A204.1 (cell line): Measurements from ENCODE around the gene PTPRN2.
"Not testable (repeated sequence)": the region's sequence is repeated elsewhere in the genome, so short reads cannot be mapped to it uniquely, and the experiment has no call there.

Source experiments
- FAIRE-seq: peaks from 2 replicates; lab custom pipeline; 2012; peaks lifted over from hg19 to GRCh38; lab: Jason Lieb, UNC

The PTPRN2 gene

DNA sequence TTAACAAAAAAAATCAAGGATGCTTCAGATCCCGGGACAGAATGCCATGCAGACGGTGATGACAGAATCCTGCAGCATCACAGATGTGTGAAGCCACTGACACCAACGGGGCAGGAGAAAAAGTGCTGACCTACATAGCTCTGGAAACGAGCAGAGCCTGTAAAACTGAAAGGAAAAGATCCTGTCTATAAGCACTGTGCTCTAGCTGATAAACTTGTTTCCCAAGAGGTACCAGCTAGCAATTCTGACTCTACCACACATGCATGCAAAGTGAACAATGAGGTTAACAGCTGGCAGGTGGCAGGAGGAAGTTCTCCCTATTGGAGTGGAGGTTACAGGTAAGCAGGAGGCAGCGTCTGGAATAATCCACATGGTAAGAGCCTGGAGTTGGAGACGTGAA is 75.6 kb downstream of the PTPRN2 start:
- no peak for FAIRE-seq

DNA sequence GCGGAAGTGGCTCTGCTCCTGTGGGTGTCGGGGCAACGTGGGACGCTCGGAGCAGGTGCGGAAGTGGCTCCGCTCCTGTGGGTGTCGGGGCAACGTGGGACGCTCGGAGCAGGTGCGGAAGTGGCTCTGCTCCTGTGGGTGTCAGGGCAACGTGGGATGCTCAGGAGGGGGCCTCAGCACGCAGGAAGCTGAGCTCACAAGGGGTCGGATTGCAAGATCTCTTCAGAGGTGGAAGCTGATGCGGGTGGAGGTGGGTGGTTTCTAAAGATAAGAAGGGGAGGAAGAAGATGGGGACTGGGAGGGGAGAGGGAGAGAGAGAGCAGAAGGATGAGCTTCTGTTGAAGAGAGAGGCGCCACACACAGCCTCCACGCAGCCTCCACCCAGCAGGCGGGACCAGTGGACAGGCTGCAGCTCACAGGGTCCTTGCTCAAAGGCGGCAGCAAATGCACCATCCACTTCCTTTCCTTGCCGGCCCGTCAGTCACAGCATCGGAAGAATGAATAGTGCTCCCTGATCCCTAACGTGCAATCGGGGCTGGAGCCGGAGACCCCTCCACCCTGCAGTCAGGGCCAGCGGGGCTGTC is 78.7 kb downstream of the PTPRN2 start:
- FAIRE-seq: no peak

DNA sequence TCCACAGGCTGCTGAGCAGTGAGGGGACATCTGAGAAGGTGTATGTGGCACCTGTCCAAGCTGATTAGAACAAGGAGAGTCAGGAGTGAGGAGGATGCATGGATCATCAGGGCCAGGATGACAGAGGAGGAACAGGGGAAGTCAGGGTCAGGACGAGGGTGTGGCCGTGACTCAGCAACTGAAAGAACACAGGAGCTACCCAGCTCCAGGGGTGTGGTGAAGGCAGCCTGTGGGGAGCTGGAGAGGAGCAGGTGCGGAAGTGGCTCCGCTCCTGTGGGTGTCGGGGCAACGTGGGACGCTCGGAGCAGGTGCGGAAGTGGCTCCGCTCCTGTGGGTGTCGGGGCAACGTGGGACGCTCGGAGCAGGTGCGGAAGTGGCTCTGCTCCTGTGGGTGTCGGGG is 79.3 kb downstream of the PTPRN2 start:
- FAIRE-seq: not testable (repeated sequence)

DNA sequence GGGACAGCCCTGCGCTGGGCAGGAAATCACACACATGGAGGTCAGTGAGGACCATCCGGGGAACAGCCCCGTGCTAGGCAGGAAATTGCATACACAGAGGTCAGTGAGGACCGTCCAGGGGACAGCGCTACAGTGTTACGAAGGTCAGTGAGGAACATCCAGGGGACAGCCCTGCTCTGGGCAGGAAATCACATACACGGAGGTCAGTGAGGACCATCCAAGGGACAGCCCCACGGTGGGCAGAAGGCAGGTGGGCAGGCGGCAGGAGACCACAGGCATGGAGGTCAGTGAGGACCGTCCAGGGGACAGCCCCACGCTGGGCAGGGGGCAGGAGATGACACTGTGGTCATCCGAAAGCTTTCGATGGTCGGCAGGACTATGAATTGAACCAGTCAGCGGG is 79.7 kb downstream of the PTPRN2 start:
- no peak for FAIRE-seq

DNA sequence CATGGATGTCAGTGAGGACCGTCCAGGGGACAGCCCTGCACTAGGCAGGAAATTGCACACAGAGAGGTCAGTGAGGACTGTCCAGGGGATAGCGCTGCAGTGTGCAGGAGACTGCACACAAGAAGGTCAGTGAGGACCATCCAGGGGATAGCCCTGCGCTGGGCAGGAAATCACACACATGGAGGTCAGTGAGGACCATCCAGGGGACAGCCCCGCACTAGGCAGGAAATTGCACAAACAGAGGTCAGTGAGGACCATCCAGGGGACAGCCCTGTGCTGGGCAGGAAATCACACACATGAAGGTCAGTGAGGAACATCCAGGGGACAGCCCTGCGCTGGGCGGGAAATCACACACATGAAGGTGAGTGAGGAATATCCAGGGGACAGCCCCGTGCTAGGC is 80.4 kb downstream of the PTPRN2 start:
- not testable (repeated sequence) for FAIRE-seq

DNA sequence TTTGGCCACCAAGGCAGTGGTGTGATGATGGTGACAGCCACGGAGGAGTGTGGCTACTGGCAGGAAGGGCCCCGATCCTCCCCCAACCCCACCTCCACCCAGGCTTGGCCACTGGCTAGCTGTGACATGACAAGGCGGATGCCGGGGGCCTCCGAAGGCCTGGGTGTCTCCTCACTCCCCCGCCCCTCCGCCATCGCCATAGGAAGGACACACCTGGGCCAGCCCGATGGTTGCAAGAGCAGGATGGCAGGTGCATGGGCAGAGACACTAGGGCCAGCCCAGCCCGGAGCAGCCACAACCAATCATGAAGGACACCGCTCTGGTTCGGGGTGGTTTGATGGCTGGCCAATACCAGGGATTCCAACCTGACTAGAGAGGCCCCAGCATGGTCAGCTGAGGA is 81.0 kb downstream of the PTPRN2 start:
- FAIRE-seq: no peak

DNA sequence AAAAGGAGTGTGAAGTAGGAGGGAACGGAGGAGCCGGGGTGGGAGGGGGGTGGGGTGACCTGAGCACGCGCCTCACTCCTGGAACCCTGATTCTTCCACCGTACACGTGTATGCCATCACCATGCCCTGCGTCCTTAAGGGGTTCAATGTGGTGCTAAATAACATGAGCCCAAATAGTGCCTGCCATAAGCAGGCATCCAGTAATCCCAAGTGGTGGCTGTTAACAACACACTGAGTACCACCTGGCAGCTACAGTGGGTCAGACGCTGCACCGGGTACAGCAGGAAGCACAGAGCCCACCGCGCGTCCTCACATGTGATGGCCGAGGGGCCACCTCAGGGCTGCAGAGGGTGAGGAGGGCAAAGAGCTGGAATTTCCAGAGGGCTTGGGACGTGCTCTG is 81.9 kb downstream of the PTPRN2 start:
- no peak for FAIRE-seq

DNA sequence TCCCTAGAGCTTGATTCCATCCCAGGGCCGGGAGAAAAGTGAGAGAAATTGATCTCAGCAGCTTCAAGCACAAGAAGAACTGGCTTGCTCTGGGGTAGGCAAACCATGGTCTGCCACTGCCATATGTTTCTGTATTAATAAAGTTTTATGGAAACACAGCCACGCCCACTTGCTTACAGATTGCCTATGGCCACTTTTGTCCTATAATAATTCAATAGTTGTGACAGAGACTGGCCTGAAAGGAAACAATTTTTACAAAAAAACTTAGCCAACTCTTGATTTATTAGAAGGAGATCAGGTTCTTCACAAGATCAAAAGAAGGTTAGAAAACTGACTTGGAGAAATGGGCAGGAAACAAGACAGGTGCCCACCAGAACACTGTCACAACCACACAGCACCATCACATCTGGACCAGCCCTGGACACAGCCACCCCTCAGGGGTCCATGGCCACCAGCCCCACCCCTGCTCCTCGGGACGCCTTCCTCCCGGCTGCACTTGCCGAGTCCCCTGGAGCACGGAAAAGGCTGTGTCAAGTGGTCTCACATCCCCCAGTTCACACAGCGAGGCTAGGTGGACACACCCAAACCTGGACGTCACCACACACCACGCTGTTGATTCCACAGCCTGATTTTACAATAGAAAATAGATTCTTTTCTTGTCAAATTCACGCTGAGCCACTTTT is 85.4 kb downstream of the PTPRN2 start:
- FAIRE-seq: no peak

DNA sequence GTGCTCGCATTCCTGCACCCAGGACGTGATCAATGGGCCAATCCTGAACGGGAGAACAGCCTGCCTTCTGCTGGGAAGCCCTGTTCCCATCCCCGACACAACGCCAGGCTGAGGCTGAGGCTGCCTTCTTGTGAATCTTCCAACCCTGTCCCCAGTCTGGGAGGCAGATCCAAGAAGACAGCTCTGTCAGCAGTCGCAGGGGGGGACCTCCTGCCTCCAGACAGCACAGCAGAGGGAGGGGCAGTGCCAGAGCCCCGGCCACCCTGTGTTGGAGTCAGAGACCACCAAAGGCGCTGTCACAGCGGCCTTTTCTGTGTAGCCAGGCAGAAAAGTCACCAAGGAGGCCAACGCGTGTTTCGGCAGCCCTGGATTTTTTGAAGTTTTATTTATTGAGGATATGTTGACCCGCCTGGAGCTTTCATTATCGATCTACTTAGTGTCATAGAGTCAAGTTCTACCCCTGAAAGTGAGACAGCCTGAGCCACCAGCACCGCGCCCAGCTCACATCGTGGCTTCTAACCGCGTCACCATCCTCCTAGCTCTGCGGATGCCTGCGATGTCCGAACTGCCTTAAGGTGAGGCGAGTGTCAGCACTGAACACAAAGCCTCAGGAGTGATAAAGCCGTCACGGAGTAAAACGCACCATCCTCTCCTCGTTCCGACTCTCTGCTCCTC is 86.1 kb downstream of the PTPRN2 start:
- no peak for FAIRE-seq

DNA sequence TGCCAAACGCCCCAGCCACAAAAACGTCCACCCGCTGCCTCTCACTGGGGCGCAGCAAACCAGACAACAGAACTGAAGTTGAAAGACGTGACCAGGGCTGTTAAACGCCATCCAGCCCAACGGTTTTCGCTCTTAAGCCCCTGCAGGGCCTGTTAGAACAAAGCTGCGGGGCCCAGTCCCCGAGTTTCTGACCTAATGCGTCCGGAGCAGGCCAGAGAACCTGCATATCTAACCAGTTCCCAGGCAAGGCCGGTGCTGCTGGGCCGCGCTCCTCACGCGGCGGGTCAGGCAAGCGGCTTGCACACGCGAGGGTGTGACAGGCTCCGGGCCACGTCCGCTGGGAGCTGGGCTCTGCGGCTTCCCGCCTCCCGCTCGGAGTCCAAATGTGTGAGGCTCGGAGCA is 87.0 kb downstream of the PTPRN2 start:
- FAIRE-seq: no peak

DNA sequence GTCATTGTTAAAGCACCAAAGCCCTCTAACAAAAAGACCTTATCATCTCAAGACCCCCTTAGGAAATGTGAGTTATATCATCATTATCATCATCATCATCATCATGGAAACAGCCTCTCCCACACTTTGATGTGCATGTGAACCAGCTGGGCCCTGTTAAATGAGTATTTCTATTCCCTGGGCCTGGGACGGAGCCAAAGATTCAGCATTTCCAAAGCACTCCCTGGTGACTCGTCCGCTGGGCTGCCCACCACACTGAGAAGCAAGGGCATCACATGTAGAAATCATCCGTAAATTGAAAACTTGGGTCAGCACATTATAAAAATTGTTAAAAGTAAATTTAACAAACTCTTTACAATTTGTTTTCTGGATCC is 88.6 kb downstream of the PTPRN2 start:
- no peak for FAIRE-seq

DNA sequence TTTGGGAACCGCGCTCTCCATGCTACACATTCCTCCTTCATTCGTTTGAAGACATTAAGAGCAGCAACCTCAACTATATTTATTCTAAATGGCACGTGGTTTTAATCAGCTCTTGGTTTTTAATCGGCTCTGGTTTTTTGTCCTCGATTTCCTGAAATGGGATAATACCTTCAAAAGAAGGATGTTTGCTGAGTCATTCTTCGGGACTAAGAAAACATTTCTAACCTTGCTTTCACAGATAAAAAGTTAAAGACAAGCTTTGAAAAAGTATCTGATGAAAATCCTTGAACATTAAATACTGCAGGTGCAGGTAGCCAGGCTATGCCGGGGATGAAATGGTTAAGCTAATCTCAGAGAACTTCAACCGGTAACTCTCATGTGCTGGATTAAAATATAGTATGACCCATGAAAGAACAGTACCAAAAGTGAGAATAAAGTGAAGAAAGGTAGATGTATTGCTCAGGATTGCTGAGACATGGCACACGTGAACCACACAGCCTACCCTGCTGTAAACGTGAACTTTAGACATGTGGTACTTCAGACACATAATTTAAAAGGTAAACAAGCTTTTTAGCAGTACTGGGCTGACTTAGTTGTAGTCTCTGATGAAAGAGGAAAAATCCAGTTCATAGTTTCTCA is 89.1 kb downstream of the PTPRN2 start:
- FAIRE-seq: no peak

DNA sequence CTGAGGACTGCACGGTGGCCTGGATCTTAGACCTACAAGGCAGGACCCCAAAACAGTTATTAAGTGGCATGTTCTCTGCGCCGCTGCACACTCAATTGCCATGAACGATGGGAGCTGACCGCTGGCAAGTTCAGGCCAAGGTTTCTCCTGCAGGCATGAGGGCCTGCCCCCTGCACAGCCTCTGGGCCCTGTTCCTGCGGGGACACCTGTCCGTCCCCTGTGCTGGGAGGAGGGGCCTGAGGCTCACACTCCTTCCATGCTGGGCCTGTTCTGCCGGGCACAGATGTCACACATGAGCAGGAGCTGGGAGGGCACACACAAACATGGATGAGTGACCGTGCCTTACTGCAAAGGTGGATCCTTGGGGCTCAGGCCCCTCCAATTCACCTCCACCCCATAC is 90.0 kb downstream of the PTPRN2 start:
- FAIRE-seq: no peak

DNA sequence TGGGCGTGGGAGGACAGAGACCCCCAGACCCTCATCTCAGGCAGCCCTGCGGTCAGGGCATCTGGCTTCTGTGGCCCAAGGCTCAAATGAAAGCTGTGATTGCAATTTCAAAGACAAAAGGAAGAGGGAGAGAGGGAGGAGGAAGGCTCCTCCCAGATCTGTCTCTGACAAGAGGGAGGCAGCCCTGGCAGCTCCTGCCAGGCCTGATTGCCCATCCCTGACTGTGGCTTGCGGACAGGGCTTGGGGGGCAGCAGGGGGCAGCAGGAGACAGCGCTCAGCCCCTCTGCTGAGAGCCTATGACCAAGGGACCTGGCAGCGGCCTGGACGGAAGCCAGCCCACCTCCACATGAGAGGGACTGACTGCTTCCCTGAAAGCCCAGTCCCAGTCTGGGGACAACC is 91.8 kb downstream of the PTPRN2 start:
- FAIRE-seq: no peak

DNA sequence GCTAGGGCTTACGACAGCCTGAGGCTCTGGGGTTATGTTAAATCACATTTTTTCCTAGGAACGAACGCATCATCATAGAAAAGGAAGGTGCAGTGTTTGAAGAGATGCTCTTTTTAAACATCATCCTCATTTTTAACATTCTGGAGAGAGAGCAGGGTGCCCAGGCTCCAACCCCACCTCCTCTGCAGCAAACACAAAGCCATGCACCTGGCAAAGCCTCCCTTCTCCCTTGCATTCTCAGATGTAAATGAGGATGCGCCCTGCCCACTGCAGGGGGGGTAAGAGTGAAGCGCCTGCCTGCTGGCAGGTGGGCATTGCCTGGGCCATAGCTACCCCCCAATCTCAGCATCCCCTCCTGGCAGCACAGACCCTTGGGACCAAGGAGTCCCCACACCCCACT is 92.4 kb downstream of the PTPRN2 start:
- FAIRE-seq: no peak

DNA sequence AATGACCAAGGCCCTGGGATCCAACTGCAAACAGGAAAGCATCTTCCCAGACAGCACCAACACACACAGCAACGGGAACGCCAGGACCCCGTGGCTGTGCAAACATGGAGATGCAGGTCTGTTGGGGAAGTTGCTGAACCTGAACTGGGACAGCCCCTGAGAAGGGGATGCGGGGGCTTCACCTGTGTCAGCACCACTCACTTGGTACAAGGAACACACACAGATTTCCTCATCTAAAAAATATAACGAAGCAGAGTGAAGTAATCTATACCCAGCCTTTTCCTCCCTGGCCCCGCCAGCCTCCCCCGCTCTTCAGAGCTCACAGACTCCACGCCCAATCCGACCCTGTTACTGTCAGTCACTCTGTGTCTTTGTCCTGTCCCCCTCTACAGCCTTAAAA is 93.0 kb downstream of the PTPRN2 start:
- FAIRE-seq: no peak

DNA sequence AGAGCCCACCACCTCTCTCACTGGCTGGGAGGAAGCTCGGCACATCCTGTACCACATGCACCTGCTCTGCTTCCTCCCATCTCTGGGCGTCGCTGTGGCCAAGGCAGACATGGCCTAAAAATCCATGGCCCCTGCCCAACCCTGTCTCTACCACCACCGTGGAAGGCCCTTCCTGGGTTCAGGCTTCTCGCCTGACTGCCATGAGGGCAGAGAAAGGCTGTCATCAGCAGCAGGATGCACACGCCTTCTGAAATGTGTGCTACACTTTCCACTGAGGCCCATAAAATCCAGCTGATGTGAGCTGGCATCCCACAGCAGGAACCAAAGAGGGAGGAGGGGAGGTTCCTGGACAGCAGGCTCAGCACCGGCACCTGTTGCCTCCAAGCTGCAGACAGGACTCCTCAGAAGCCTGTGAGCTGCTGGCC is 93.4 kb downstream of the PTPRN2 start:
- no peak for FAIRE-seq

DNA sequence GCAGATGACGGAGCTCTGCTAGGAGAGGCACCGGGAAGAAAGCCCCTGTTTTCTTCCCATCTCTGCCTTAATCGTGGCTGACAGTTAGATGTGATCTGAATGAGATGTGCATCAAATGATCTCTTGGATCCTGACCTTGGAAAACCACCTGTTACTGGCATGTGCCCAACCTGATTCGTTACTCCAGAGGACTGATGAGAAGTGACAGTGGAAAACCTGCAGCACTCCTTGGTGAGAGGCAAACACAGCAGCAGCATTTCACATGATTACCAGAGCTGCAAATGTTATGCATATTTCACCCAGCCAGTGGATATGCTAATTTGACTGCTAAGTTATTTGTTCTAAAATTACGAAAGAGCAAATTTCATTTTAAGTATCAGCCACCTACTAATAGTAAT is 95.3 kb downstream of the PTPRN2 start:
- FAIRE-seq: no peak

DNA sequence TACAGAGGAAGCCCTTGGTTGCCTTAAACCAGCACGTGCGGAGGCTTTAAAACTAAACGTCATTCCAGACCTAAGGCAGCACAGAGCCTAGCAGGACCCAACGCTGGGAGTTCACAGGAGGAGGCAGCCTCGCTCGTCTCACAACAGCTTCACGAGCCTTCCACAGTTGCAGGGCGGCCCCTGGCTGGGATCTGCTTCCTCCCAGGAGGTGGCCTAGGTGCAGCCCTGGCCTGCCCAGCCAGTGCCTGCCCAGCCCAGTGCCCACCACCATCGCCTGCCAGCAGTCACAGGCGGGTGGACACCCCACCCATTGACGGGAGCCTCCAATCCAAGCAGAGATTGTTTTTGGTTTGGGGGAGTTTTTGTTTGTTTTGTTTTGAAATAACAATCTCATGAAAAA is 96.5 kb downstream of the PTPRN2 start:
- FAIRE-seq: no peak

DNA sequence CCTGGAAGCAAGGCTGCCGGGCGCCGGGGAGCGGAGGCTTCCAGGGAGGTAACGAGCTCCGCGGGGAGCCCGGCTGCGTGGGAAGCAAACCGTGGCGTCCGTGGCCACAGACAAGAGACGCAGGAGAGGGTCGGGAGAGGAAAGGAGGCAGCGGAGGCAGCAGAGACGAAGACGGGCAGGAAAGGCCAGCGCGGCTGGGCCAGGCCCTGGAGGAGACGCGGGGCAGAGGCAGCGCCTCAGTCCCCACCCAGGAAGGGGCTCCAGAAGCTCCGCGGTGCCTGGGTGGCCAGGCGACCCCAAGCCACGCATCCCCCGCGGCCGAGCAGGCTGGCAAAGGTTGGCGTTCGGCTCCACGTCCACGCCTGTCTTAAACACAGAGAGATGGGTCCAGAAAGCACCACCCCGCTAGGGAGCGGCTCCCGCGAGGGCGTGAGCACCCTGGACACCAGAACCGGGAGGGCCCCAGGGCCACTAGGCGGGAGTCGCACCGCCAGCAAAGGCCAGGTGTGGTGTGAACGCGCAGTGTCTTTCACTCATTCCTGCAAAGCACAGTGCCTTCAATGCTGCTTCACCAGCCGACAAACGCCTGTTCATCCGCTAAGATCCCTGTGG is 97.3 kb downstream of the PTPRN2 start:
- no peak for FAIRE-seq

DNA sequence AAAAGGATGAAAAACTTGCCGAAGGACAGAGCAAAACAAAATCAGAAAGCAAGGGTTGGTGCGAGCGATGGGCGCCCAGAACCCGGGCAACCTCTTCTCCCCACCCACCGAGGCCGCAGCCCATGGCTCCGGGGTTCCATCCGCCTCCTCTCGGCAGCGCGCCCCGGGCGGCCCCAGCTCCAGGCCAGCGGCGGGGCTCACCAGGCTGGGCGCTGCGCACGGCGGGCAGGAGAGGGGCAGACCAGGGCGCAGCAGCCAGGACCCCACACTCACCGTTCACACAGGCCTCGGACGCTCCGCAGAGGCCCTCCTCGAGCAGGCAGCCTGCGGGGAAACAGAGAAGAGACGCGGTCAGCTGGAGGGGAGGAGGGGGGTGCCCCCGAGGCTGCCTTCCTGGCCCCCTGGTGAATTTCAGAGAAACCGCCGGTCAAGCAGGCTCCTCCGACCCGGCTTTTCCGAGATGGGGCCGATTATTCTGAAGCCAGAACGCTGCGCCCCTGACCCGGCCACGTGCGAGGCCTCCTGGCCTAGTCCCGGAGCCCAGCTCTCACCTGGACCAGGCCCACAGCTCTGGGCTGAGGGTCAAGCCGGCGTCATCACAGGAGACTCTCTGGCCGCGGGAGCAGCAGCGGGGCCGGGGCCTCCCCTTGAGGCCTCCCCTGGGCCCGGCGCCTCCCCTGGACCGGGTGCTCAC is 98.0 kb downstream of the PTPRN2 start:
- no peak for FAIRE-seq

DNA sequence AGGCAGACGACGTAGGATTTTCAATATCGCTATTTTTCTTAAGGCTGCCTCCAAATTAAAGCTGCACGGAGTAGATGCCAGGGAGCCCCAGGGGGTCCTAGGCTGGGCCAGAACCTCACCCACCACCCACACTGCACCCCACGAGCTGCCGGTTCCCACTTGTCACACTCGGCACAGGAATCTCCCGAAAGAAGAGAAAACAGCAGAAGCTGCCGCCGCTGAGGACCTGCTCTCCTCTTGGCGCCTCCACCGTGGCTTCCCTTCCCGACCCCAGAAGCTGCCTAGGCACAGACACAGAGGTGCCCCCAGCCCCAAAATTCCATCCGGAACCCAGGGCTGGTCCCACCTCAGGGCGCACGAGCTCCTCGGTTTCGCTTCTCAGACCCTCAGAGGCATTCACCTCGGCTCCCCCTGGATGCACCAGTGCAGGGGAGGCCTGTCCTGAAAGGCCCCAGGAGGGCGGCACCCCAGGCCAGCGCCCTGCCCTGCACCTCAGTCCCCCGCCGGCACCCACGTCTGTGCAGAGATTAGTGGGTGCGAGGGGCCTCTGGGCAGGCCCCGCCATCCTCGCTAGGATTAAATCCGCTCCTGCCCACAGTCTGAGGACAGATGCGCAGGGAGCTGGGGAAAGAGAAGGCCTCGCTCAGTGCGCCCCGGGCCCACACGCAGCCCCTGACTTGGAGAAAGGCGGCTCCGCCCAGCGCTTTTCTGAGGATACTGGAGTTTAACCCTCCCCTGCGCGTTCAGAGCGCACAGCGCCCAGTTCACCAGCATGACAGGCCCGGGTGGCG is 99.2 kb downstream of the PTPRN2 start:
- FAIRE-seq: no peak
